HEK293 (cell line): ENCODE results near the gene AURKB.
A peak's percentile ranks its signal among the peaks of the same experiment; 100 is the strongest.

ENCODE experiments used
- CTCF ChIA-PET: fragments of 350-600 bp; formaldehyde crosslinking; extraction: SDS; loops from one replicate; lab custom pipeline; 2021; ENCODE audit warnings: antibody characterized with exemption; lab: Yijun Ruan, JAX
- POLR2A ChIA-PET: fragments of 300-600 bp; formaldehyde crosslinking; extraction: SDS; loops from one replicate; lab custom pipeline; 2020; ENCODE audit warnings: antibody characterized with exemption, inconsistent platforms; lab: Yijun Ruan, JAX
- H3K27ac ChIP-seq: fragments of 200-500 bp; sonication (Bioruptor generic); 2 replicates; pipeline ENCODE4 v1.5.1; 2014; ENCODE audit warnings: low read depth, low read length, control low read depth, inconsistent platforms; ENCODE audit errors: extremely low read depth
- H3K36me3 ChIP-seq, 2 experiments: fragments of 200-500 bp in 1 of 2; sonication (Bioruptor generic) in 1 of 2; 1 replicate in 1 of 2; 2 replicates in 1 of 2; pipeline ENCODE4 v1.5.1; 2014 to 2017; ENCODE audit warnings: inconsistent platforms in 2 of 2, low read length in 2 of 2; ENCODE audit not compliant: control insufficient read depth in 2 of 2, insufficient read depth in 1 of 2
- H3K4me1 ChIP-seq: fragments of 200-500 bp; sonication (Bioruptor generic); 2 replicates; pipeline ENCODE4 v1.5.1; 2014; ENCODE audit warnings: mild to moderate bottlenecking, low read length, inconsistent platforms; ENCODE audit not compliant: control insufficient read depth, insufficient read depth
- H3K4me3 ChIP-seq: 2 replicates; pipeline ENCODE4 v1.5.1; 2011; ENCODE audit warnings: low read depth, mild to moderate bottlenecking, control low read depth, low read length, moderate library complexity
- H3K9me3 ChIP-seq: fragments of 200-500 bp; sonication (Bioruptor generic); 2 replicates; pipeline ENCODE4 v1.5.1; 2014; ENCODE audit warnings: low read depth, low read length, inconsistent platforms; ENCODE audit not compliant: control insufficient read depth, insufficient read depth
- BCL11B ChIP-seq: fragments of 450-650 bp; formaldehyde crosslinking; IDR thresholded peaks from 2 replicates; pipeline ENCODE4 v1.5.1; 2016; ENCODE audit warnings: low read depth, missing biosample characterization, missing genetic modification characterization
- EGR2 ChIP-seq: fragments of 450-650 bp; formaldehyde crosslinking; IDR thresholded peaks from 2 replicates; pipeline ENCODE4 v1.5.1; 2016; ENCODE audit warnings: low read depth, missing biosample characterization, missing genetic modification characterization
- GLIS2 ChIP-seq: fragments of 450-650 bp; formaldehyde crosslinking; IDR thresholded peaks from 2 replicates; pipeline ENCODE4 v1.5.1; 2016; ENCODE audit warnings: missing biosample characterization, missing genetic modification characterization
- HOXC10 ChIP-seq: sonication (generic); formaldehyde crosslinking; IDR thresholded peaks from 2 replicates; pipeline ENCODE4 v1.8.1; 2023; ENCODE audit warnings: mild to moderate bottlenecking, missing genetic modification reagents
- KLF10 ChIP-seq: fragments of 450-650 bp; IDR thresholded peaks from 2 replicates; pipeline ENCODE4 v1.5.1; 2018; ENCODE audit warnings: missing biosample characterization, mild to moderate bottlenecking, missing genetic modification characterization
- PRDM2 ChIP-seq: fragments of 450-650 bp; formaldehyde crosslinking; IDR thresholded peaks from 2 replicates; pipeline ENCODE4 v1.5.1; 2016; ENCODE audit warnings: missing biosample characterization, missing genetic modification characterization, borderline replicate concordance
- ZBTB11 ChIP-seq: fragments of 450-650 bp; formaldehyde crosslinking; conservative IDR thresholded peaks from 2 replicates; pipeline ENCODE4 v1.5.1; 2016; ENCODE audit warnings: low read depth, missing biosample characterization, missing genetic modification characterization
- ZFHX2 ChIP-seq: fragments of 450-650 bp; formaldehyde crosslinking; conservative IDR thresholded peaks from 2 replicates; pipeline ENCODE4 v1.5.1; 2016; ENCODE audit warnings: missing biosample characterization, missing genetic modification characterization
- ZFP69B ChIP-seq: fragments of 450-650 bp; formaldehyde crosslinking; IDR thresholded peaks from 2 replicates; pipeline ENCODE4 v1.5.1; 2016; ENCODE audit warnings: missing biosample characterization, missing genetic modification characterization
- ZNF133 ChIP-seq: fragments of 450-650 bp; formaldehyde crosslinking; IDR thresholded peaks from 2 replicates; pipeline ENCODE4 v1.5.1; 2016; ENCODE audit warnings: missing biosample characterization, missing genetic modification characterization
- ZNF146 ChIP-seq: fragments of 450-650 bp; formaldehyde crosslinking; IDR thresholded peaks from 2 replicates; pipeline ENCODE4 v1.5.1; 2016; ENCODE audit warnings: missing biosample characterization, missing genetic modification characterization
- ZNF155 ChIP-seq: fragments of 450-650 bp; formaldehyde crosslinking; IDR thresholded peaks from 2 replicates; pipeline ENCODE4 v1.5.1; 2016; ENCODE audit warnings: missing biosample characterization, missing genetic modification characterization
- ZNF23 ChIP-seq: fragments of 450-650 bp; formaldehyde crosslinking; IDR thresholded peaks from 2 replicates; pipeline ENCODE4 v1.5.1; 2016; ENCODE audit warnings: missing biosample characterization, missing genetic modification characterization, borderline replicate concordance
- ZNF280D ChIP-seq: fragments of 450-650 bp; formaldehyde crosslinking; IDR thresholded peaks from 2 replicates; pipeline ENCODE4 v1.5.1; 2016; ENCODE audit warnings: missing biosample characterization, missing genetic modification characterization
- ZNF362 ChIP-seq: fragments of 450-650 bp; formaldehyde crosslinking; IDR thresholded peaks from 2 replicates; pipeline ENCODE4 v1.5.1; 2016; ENCODE audit warnings: missing biosample characterization, missing genetic modification characterization
- ZNF366 ChIP-seq: fragments of 450-650 bp; formaldehyde crosslinking; conservative IDR thresholded peaks from 2 replicates; pipeline ENCODE4 v1.5.1; 2016; ENCODE audit warnings: missing biosample characterization, missing genetic modification characterization
- ZNF37A ChIP-seq: fragments of 450-650 bp; IDR thresholded peaks from 2 replicates; pipeline ENCODE4 v1.5.1; 2018; ENCODE audit warnings: missing biosample characterization, missing genetic modification characterization
- ZNF433 ChIP-seq: fragments of 450-650 bp; formaldehyde crosslinking; IDR thresholded peaks from 2 replicates; pipeline ENCODE4 v1.5.1; 2016; ENCODE audit warnings: missing biosample characterization, missing genetic modification characterization, low read depth
- ZNF449 ChIP-seq: fragments of 450-650 bp; formaldehyde crosslinking; IDR thresholded peaks from 2 replicates; pipeline ENCODE4 v1.5.1; 2017; ENCODE audit warnings: missing biosample characterization, mild to moderate bottlenecking, missing genetic modification characterization, moderate library complexity
- ZNF692 ChIP-seq: fragments of 450-650 bp; formaldehyde crosslinking; IDR thresholded peaks from 2 replicates; pipeline ENCODE4 v1.5.1; 2016; ENCODE audit warnings: missing biosample characterization, missing genetic modification characterization

Gene AURKB

GRCh38 chr17:8187517-8188262, 22.7 kb downstream of the AURKB start:
- POLR2A ChIA-PET, result interaction anchor here (0.8 to 13.9 kb wide), 9 partner anchors 15 to 127 kb away, joined by 3 to 394 read pairs (median 12); partner anchors contain the start of genes AURKB, CTC1, PFAS and SLC25A35
- H3K36me3 ChIP-seq, result no peaks in the 10 kb centered on the region
- peaks cover 13% of the 10 kb centered on the region for H3K4me1 ChIP-seq
- H3K4me3 ChIP-seq, result peak overlapping the region; percentile 57
- H3K9me3 ChIP-seq, result no peaks in the 10 kb centered on the region
- CTCF ChIA-PET, result interaction anchor here (0.6 to 1.9 kb wide), 14 partner anchors 11 to 626 kb away, joined by 3 to 12 read pairs (median 4); partner anchors contain the start of genes ALOXE3 and AURKB
- peak overlapping the region; percentile 79 for H3K27ac ChIP-seq
- TF ChIP-seq ZNF366 (peak; percentile 98), GLIS2 (tag by site-specific recombination) (no peak), EGR2 (no peak), ZNF433 (tag by site-specific recombination) (no peak), ZNF23 (no peak), ZNF692 (tag by site-specific recombination) (no peak), ZNF280D (tag by site-specific recombination) (0 out of 2 replicates have a peak, but pooled peaks have one; percentile 7), ZFP69B (tag by site-specific recombination) (no peak), KLF10 (tag by site-specific recombination) (peak; percentile 82), ZFHX2 (tag by site-specific recombination) (no peak), HOXC10 (CRISPR knock-in tag) (no peak), ZNF133 (no peak), ZNF146 (tag by site-specific recombination) (no peak), ZNF449 (tag by site-specific recombination) (no peak; the same call in 1 of the 2 replicates), ZNF362 (tag by site-specific recombination) (0 out of 2 replicates have a peak, but pooled peaks have one; percentile 4), BCL11B (tag by site-specific recombination) (no peak), ZNF37A (no peak), ZBTB11 (tag by site-specific recombination) (no peak), PRDM2 (no peak), ZNF155 (tag by site-specific recombination) (no peak)
